HCT116 (cell line): ENCODE measurements around the gene KSR1.
"Not testable (repeated sequence)": the region's sequence is repeated elsewhere in the genome, so short reads cannot be mapped to it uniquely, and the experiment has no call there.

ENCODE experiments used
- EGR1 ChIP-seq: IDR thresholded peaks from 2 replicates; pipeline ENCODE4 v1.6.1; 2012; ENCODE audit warnings: low read depth
- EZH2 ChIP-seq: fragments of 200-600 bp; sonication (generic); IDR thresholded peaks from 2 replicates; pipeline ENCODE4 v1.6.1; 2017; ENCODE audit warnings: antibody characterized with exemption, mixed run types
- POLR2A ChIP-seq: IDR thresholded peaks from 2 replicates; pipeline ENCODE4 v1.7.0; 2011; ENCODE audit warnings: borderline replicate concordance; ENCODE audit not compliant: insufficient read depth, insufficient read length; ENCODE audit errors: extremely low read depth
- RAD21 ChIP-seq: IDR thresholded peaks from 2 replicates; pipeline ENCODE4 v1.6.1; 2012; ENCODE audit warnings: low read depth, mild to moderate bottlenecking
- SIN3A ChIP-seq: IDR thresholded peaks from 2 replicates; pipeline ENCODE4 v1.6.1; 2012; ENCODE audit warnings: low read depth
- YY1 ChIP-seq: IDR thresholded peaks from 2 replicates; pipeline ENCODE4 v1.6.1; 2011; ENCODE audit warnings: low read length, low read depth, moderate library complexity, mild to moderate bottlenecking; ENCODE audit not compliant: insufficient replicate concordance; ENCODE audit errors: extremely low read depth
- ZBTB33 ChIP-seq: IDR thresholded peaks from 2 replicates; pipeline ENCODE4 v1.6.1; 2011; ENCODE audit warnings: mild to moderate bottlenecking, low read length, moderate library complexity; ENCODE audit not compliant: insufficient replicate concordance; ENCODE audit errors: extremely low read depth
- ZNF274 ChIP-seq: fragments of 200-500 bp; sonication (Bioruptor generic); IDR thresholded peaks from 2 replicates; pipeline ENCODE4 v1.6.1; 2014; ENCODE audit warnings: mild to moderate bottlenecking, low read depth, low read length, inconsistent platforms
- TF ChIP-seq, protein P1 (sequence below), 3 experiments: fragments of 200-600 bp in 1 of 3; sonication (generic) in 1 of 3; IDR thresholded peaks in 2 of 3; conservative IDR thresholded peaks in 1 of 3; 2 replicates each; pipeline ENCODE4 v1.5.1; 2012 to 2017; ENCODE audit warnings: low read depth in 2 of 3, low read length in 2 of 3, antibody characterized with exemption in 1 of 3, borderline replicate concordance in 1 of 3, control low read depth in 1 of 3, mild to moderate bottlenecking in 1 of 3, mixed read lengths in 1 of 3, mixed run types in 1 of 3, moderate library complexity in 1 of 3; ENCODE audit not compliant: insufficient read depth in 1 of 3

- not testable (repeated sequence) for TF ChIP-seq YY1, SIN3A, POLR2A, ZNF274, EZH2, EGR1, RAD21, ZBTB33
- TF ChIP-seq, protein P1, sequence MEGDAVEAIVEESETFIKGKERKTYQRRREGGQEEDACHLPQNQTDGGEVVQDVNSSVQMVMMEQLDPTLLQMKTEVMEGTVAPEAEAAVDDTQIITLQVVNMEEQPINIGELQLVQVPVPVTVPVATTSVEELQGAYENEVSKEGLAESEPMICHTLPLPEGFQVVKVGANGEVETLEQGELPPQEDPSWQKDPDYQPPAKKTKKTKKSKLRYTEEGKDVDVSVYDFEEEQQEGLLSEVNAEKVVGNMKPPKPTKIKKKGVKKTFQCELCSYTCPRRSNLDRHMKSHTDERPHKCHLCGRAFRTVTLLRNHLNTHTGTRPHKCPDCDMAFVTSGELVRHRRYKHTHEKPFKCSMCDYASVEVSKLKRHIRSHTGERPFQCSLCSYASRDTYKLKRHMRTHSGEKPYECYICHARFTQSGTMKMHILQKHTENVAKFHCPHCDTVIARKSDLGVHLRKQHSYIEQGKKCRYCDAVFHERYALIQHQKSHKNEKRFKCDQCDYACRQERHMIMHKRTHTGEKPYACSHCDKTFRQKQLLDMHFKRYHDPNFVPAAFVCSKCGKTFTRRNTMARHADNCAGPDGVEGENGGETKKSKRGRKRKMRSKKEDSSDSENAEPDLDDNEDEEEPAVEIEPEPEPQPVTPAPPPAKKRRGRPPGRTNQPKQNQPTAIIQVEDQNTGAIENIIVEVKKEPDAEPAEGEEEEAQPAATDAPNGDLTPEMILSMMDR (IDR thresholded peaks at IDR 0.05 in 2 of 3, conservative IDR thresholded peaks at IDR 0.05 in 1 of 3; ENCODE audit: borderline replicate concordance in 1 of 3, insufficient read depth in 1 of 3, low read depth in 2 of 3, low read length in 2 of 3): not testable (repeated sequence)
These were observed 181.6 kb downstream of the KSR1 start for GRCh38 chr17:27637818-27638217.
